Upper lobe of right lung (tissue), 1 donor: ENCODE results near the gene SMARCA1. TPM values are rescaled to one million over a fixed set of nuclear protein-coding genes. Genes with fewer than 3 reads are reported as not detected.
"Not testable (repeated sequence)": the region's sequence is repeated elsewhere in the genome, so short reads cannot be mapped to it uniquely, and the experiment has no call there.

Experiments used
- ATAC-seq: fragments of 200-7000 bp; cut with Tn5 transposase; one replicate; pipeline ENCODE4 v1.9.1; 2020; ENCODE audit warnings: mild to moderate bottlenecking, moderate library complexity
- DNase-seq: peaks from one replicate; pipeline ENCODE4 v3.0.0-alpha.2; 2020
- H3K27ac ChIP-seq: fragments of 200-600 bp; one replicate; pipeline ENCODE4 v1.8.0; 2022
- H3K27me3 ChIP-seq: fragments of 200-600 bp; one replicate; pipeline ENCODE4 v1.8.0; 2022; ENCODE audit warnings: mild to moderate bottlenecking
- H3K36me3 ChIP-seq: fragments of 200-600 bp; one replicate; pipeline ENCODE4 v1.8.0; 2022
- H3K4me1 ChIP-seq: fragments of 200-600 bp; one replicate; pipeline ENCODE4 v1.8.0; 2022
- H3K4me3 ChIP-seq: fragments of 200-600 bp; one replicate; pipeline ENCODE4 v1.8.0; 2022; ENCODE audit warnings: mild to moderate bottlenecking
- H3K9me3 ChIP-seq: fragments of 200-600 bp; one replicate; pipeline ENCODE4 v1.8.0; 2022
- CTCF ChIP-seq: fragments of 200-600 bp; IDR thresholded peaks from one replicate; pipeline ENCODE4 v1.8.0; 2022; ENCODE audit warnings: antibody characterized with exemption
- intact Hi-C: fragments of 100-400 bp; cut with DNase I; formaldehyde crosslinking; loops from one replicate; pipeline ENCODE4 v1.11.0; 2022
- total RNA-seq: library from RNA; stranded (reverse); fragmentation: NEBNext Ultra II Directional; extraction: Animal tissue kit (Norgen Biotek cat#: 25700); gene quantifications from one replicate; pipeline ENCODE4 v1.2.1, GENCODE V29; 2021
- donor health status: DM: no; HTN: yes; CAD: no; lungs with severe emphysema.

The SMARCA1 gene
- total RNA-seq, 1 donor from 2014 or later = 26.9 TPM

DNA sequence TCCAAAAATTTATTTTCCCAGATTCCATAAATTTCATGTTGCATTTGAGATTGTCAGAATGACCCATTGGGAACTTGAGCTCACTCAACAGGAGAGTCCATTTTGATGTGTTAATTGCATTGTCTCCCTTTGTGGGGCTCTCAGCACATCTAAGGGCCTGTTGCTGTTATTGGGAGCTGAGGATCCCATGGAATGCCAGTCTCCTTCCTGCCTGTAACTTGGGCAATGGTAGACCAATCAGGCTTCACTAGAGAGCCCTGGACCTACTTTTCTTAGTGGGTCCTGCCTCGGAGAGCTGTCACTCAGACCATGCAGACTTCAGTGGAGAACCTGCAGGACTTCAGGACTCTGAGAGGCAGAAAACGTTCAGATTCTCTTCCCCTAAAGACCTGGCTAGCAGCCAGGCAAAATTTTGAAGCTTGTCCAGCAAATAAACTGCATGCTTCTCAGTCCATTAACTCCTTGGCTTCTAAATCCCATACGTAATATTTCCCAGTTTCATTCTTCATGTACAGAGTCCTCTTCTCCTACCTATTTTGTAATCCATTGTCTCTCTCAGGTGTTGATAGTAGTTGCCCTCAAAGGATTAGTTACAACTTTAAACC is 41.9 kb upstream of the SMARCA1 start:
- Histone ChIP-seq H3K4me3 (no peak overlapping the region), H3K27ac (no peak overlapping the region), H3K4me1 (no peaks in the 10 kb centered on the region), H3K36me3 (peaks cover 32% of the 10 kb centered on the region), H3K9me3 (no peaks in the 10 kb centered on the region), H3K27me3 (no peaks in the 10 kb centered on the region)
- no peak for DNase-seq
- ATAC-seq = no peak
- intact Hi-C loops = no loop called here
- no peak for TF ChIP-seq CTCF

GRCh38 chrX:129564345-129564744 is 41.1 kb upstream of the SMARCA1 start:
- ATAC-seq = not testable (repeated sequence)

DNA sequence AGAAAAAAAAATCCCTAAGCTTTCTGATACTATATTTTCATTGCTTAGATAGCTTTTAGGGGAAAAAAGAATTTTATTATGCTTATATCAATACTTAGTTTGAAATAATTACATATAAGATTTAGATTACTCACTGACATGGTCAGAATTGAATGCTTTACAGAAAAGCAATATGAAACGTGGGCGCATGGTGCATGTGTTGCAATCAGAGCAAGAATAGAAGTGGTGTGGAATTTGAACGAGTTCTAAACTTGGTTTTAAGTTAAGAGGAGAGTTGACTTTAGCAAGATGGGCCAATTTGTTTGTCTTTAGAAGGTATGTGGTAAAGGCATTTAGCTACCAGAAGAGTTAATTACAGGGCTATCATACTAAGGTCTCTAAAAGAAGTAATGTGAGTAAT is 38.2 kb upstream of the SMARCA1 start:
- H3K36me3 ChIP-seq = peaks cover 40% of the 10 kb centered on the region
- H3K4me3 ChIP-seq = no peak overlapping the region
- intact Hi-C loops = no loop called here
- DNase-seq (no peak), ATAC-seq (no peak)
- H3K27me3 ChIP-seq = no peaks in the 10 kb centered on the region
- H3K9me3 ChIP-seq = no peaks in the 10 kb centered on the region
- H3K4me1 ChIP-seq = no peaks in the 10 kb centered on the region
- no peak overlapping the region for H3K27ac ChIP-seq
- no peak for TF ChIP-seq CTCF

More at GRCh38 chrX:129564345-129564744, 41.1 kb upstream of the SMARCA1 start:
- H3K4me1 ChIP-seq, H3K27me3 ChIP-seq, H3K27ac ChIP-seq, intact Hi-C loops, DNase-seq, H3K4me3 ChIP-seq, H3K9me3 ChIP-seq: not testable (repeated sequence)
- peaks cover 38% of the 10 kb centered on the region for H3K36me3 ChIP-seq

DNA sequence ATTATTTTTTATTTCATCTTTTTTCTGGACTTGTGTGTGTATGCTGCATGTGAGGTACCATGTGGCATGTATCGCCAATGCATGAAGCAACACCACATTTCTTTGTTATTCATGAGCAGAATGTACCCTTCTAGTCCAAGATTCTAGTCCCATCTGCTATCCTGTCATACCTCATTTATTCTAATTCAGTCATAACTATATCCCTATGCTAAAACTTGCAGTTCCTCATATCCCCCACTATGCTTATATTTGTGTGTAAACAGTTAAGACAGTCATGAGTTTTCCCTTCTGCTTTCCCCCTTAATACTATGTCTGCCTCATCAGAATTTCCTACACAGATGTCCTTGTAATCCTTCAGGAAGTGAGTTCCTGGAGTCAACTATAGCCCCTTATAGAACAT is 36.5 kb upstream of the SMARCA1 start:
- Histone ChIP-seq H3K36me3 (peaks cover 40% of the 10 kb centered on the region), H3K4me1 (no peaks in the 10 kb centered on the region), H3K4me3 (no peak overlapping the region), H3K27ac (no peak overlapping the region), H3K27me3 (no peaks in the 10 kb centered on the region), H3K9me3 (no peaks in the 10 kb centered on the region)
- DNase-seq (no peak), ATAC-seq (no peak)
- TF ChIP-seq CTCF = no peak
- intact Hi-C loops = no loop called here

- Histone ChIP-seq H3K4me1 (no peaks in the 10 kb centered on the region), H3K27ac (no peak overlapping the region), H3K27me3 (no peaks in the 10 kb centered on the region), H3K9me3 (no peaks in the 10 kb centered on the region), H3K4me3 (no peak overlapping the region), H3K36me3 (peaks cover 36% of the 10 kb centered on the region)
- intact Hi-C loops = no loop called here
- no peak for TF ChIP-seq CTCF
- DNase-seq (no peak), ATAC-seq (no peak)
Measured at GRCh38 chrX:129557844-129558480, 34.7 kb upstream of the SMARCA1 start.

DNA sequence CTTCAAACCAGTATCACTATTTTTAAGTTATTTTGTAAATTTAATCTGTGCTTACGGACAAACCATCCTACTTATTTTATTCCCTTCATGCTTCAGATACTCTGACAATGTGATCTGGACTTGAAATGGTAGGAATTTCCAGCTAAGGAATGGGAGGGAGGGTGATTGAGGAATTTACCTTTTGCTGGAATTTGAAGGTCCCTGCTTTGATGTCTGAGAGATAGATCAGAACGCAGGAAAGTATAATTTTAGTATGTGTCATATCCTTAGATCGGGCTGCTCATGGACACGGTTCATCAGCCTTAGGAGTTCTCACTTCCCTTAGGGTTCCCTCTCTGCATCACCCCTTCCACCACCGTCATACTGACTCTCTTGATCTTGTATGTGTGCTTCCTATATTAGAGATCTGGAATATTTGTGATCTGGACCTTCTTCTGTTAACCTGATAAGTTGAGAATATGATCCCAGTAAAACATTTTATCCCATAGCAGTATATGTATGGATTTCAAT is 33.6 kb upstream of the SMARCA1 start:
- H3K36me3 ChIP-seq = peaks cover 25% of the 10 kb centered on the region
- intact Hi-C loops = no loop called here
- no peak overlapping the region for H3K27ac ChIP-seq
- no peak for TF ChIP-seq CTCF
- no peaks in the 10 kb centered on the region for H3K27me3 ChIP-seq
- no peak for ATAC-seq
- no peaks in the 10 kb centered on the region for H3K4me1 ChIP-seq
- no peak for DNase-seq
- H3K4me3 ChIP-seq = no peak overlapping the region
- no peaks in the 10 kb centered on the region for H3K9me3 ChIP-seq

DNA sequence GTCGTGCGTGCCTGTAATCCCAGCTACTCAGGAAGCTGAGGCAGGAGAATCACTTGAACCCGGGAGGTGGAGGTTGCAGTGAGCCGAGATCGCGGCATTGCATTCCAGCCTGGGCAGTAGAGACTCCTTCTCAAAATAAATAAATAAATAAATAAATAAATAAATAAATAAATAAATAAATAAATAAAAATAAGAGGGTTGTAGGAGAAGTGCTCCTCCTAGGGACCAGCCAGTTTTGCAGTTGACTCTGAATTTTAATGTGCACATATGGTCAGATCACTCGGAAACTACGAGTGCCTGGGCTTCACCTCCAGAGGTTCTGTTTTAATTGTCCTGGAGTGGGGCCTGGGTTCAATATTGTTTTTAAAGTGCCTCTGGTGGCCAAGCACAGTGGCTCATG is 31.5 kb upstream of the SMARCA1 start:
- ATAC-seq, H3K4me3 ChIP-seq, H3K9me3 ChIP-seq, H3K27me3 ChIP-seq, H3K27ac ChIP-seq, DNase-seq, H3K4me1 ChIP-seq, intact Hi-C loops: not testable (repeated sequence)
- peaks cover 13% of the 10 kb centered on the region for H3K36me3 ChIP-seq
